IPS-18c (cell line): ENCODE data around the gene B4GALNT3.

Experiments
- H3K4me3 ChIP-seq: 2 replicates; pipeline ENCODE4 v1.7.0; 2013; ENCODE audit warnings: low read depth, mild to moderate bottlenecking, low read length, moderate library complexity; ENCODE audit not compliant: insufficient read depth
- H3K9me3 ChIP-seq: one replicate; pipeline ENCODE4 v1.6.1; 2013; ENCODE audit warnings: mild to moderate bottlenecking, low read length, moderate library complexity; ENCODE audit not compliant: control insufficient read depth, insufficient read depth

Gene B4GALNT3

DNA sequence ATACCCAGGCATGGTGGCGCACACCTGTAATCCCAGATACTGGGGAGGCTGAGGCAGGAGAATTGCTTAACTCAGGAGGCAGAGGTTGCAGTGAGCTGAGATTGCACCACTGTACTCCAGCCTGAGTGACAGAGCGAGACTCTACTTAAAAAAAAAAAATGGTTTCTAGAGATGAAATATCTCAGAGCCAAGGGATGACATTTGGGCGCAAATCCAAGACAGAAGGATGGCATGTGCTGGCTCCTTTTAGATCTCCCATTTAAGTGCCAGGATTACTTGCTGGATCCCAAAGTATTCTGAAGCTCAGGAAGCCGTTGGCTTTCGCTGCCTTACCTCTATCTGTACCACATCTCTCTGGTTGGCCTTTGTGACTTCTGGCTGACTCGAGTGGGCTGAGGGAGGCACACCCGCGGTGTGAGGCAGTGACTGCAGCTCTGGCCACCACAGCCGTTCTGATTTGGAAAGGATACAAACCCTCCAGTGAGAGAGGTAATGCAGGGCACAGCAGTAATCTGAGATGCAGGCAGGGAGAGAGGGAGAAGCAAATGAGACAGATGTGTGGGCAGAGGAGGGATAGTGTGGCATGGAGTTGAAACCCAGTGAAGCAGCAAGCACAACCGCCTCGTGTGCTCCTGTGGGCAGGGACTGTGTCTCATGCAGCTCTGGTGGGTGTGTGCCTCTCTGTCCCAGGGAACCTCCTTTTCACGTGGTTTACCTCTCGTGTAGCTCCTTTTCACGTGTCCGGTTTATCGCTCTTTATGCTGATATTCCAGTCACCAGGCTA lies 4.9 kb downstream of the B4GALNT3 start:
- H3K9me3 ChIP-seq, result no peaks in the 10 kb centered on the region
- no peak overlapping the region for H3K4me3 ChIP-seq

DNA sequence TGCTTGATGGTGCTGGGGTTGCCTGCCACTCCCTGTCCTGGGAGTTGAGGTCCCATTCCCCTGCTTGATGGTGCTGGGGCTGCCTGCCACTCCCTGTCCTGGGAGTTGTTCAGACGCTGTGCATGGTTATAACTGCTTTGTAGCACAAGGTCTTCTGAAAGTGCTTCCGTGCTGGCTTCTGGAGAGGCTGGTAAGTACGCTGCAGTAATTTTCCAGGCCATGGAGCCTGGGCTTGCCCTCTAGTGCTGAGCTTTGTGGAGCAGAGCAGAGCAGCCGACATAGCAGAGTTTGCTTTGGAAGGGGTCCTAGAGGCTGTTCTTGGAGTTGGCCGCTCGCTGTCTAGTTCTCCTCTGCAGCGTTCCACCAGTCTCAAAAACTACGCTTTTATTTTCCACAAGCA lies 6.3 kb downstream of the B4GALNT3 start:
- Histone ChIP-seq H3K9me3 (no peaks in the 10 kb centered on the region), H3K4me3 (no peak overlapping the region)

DNA sequence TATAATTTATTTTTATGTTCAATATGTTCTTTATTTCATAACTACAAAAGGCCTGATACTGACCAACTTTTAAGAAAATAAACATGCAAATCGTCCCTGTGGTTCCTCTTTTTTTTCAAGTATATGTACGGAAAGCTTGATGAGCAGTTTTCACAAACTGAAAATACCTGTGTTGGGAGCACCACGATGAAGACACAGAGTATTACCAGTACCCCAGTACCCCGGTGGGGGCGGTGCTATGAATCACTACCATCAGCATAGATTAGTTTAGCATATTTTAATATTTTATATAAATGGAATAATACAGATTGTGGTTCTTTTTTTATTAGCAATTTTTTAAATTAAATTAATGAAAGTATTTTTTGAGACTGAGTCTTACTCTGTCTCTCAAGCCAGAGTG lies 7.0 kb downstream of the B4GALNT3 start:
- Histone ChIP-seq H3K4me3 (no peak overlapping the region), H3K9me3 (no peaks in the 10 kb centered on the region)

DNA sequence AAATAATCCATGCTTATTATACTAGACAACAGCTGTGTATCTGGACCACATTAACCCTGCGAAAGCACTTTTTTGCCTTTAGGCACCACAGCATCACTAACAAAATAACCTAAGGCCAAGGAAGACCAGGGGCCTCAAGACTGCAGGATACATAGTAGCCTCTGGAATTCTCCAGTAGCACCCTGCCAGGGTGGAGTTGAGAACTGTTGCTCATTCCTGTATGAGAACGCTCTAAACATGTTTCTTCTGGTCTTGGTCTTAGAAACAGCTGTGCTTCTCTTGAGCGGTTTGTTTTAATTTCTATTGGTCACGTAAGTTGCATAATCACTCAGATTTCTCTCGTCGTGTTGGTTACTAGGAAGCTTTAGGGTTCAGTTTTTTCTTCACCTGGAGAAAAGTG lies 7.9 kb downstream of the B4GALNT3 start:
- no peak overlapping the region for H3K4me3 ChIP-seq
- no peaks in the 10 kb centered on the region for H3K9me3 ChIP-seq

DNA sequence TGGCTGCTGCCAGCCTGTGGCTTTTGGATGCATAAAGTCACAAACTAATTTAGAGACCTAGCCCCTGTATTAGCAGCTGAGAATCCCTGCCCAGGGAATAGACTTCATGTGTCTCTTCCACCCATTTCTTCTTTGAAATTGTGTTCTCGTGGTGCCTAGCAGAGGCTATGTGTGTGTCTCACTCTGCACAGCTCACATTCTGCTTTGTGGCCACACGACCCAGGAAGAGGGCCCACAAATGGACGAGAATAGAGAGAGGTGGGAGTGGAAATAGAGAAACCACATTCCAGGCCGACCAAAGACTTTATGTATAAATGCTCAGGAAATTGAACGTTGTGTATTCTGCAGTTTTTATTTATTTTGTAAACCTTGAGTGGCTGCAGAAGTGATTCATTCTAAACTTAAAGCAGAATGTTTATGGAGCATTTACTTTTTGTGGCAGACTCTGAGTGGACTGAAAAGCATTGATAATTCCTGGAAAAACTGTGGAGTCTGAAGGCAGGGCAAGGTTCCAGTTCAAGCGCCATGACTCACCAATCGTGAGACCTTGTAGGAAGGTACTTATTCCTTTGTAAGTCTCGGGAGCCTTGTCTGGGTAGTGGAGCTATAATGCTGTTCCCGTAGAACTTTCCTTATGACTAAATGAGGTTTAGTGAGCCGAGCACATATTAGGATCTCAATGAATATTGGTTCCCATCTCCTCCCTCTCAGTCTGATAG lies 9.1 kb downstream of the B4GALNT3 start:
- H3K9me3 ChIP-seq, result no peaks in the 10 kb centered on the region
- no peak overlapping the region for H3K4me3 ChIP-seq

DNA sequence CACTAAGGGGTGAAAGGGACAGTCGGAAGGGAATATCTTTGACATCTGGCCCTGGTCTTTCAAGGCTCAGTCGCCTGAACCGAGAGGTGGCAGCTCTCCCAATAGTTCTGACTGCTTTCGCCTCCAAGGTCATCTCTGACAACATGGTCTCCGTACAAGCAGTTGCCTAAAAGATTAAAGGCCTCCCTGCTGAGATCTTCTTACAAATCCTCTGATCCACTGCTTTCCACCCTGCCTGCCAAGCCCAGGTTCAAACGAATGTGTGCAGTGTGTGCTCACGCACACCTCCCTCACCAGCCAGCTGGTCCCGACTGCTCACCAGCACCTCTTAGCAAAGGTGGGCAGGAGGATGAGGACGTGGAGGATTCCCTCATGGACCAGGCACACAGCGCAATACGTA lies 10.4 kb downstream of the B4GALNT3 start:
- no peaks in the 10 kb centered on the region for H3K9me3 ChIP-seq
- H3K4me3 ChIP-seq, result no peak overlapping the region

DNA sequence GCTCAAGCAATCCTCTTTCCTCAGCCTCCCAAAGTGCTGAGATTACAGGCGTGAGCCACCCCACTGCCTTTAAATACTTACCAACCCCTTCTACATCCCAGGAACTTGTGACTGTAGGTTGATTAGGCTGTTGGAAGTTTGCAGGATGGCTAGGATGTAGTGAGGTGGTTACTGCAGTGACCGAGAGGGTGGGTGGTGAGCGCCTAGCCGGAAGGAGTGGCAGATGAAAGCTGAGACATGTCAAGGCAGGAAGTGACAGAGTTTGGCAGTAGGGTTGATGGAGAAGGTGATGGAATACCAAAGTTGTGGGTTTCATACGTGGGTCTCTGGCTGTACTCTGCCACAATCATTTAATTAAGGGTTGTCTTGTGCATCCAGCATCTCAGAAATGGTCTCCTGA lies 13.5 kb downstream of the B4GALNT3 start:
- no peak overlapping the region for H3K4me3 ChIP-seq
- H3K9me3 ChIP-seq, result no peaks in the 10 kb centered on the region

DNA sequence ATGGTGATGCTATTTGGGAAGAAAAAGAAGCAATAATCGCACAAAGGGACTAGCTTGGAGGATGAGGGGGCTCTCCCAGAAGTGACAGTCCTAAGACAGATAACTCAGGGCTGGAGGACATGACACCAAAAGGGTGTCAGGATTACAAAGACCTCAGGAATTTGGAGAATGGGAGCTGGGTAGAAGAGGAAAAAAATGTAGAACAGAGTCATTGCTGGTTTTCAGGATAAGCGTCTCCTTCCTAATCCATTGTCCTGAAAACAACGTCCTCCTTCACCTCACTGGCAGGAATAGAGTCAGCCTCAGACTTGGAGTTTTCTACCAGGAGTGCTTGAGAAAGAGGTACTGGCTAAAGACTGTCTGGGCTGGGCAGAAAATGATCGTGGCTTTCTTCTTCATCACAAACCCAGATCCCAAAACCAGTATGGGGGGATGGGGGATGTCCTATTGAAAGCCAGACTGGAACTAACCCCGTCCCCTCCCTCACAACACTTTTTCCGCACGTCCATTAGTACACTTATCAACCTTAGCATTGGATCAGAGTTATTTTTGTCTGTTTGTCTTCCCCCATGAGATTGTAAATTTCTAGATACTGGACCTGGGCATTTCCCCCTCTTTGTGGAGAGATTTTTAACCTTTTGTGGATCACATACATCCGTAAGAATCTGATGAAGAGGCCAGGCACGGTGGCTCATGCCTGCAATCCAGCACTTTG lies 14.3 kb downstream of the B4GALNT3 start:
- no peaks in the 10 kb centered on the region for H3K9me3 ChIP-seq

DNA sequence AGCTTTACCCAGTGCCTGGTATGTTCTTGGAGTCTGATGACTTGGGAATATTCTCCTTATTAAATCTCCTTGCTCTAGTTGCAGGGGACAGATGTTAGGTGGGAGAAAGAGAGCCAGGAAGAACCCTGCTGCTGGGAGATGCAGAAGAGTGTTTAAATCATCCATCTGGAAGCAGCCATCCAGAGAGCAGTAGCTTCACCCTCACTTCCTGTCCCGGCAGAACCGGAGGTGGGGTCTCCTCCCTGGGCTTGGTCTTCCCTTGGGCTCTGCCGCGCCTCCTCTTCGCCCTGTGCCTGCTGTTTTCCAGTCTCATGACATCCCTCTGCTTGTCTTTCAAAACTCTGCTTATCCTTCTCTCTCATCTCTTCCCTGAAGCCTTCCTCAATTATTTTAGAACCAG lies 15.5 kb downstream of the B4GALNT3 start:
- no peak overlapping the region for H3K4me3 ChIP-seq

More for the DNA sequence above, 14.3 kb downstream of the B4GALNT3 start:
- H3K4me3 ChIP-seq, result no peak overlapping the region

DNA sequence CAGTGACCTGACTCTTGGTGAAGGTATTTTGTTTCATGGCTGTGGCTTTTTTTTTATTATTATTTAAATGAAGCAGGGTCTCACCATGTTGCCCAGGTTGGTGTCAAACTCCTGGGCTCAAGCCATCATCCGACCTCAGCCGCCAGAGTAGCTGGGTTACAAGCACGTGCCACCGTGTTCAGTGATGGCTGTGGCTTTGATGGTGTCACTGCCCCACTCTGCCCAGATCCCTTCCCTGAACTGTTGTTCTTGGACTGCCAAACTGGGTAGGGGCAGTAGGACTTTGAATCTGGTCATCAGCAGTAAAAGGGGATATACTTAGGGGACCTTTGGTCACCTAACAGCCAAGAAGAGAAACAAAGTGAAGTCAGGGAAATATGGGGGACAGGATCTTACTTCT lies 19.4 kb downstream of the B4GALNT3 start:
- H3K9me3 ChIP-seq, result no peaks in the 10 kb centered on the region
- no peak overlapping the region for H3K4me3 ChIP-seq

More for the DNA sequence above, 15.5 kb downstream of the B4GALNT3 start:
- no peaks in the 10 kb centered on the region for H3K9me3 ChIP-seq

DNA sequence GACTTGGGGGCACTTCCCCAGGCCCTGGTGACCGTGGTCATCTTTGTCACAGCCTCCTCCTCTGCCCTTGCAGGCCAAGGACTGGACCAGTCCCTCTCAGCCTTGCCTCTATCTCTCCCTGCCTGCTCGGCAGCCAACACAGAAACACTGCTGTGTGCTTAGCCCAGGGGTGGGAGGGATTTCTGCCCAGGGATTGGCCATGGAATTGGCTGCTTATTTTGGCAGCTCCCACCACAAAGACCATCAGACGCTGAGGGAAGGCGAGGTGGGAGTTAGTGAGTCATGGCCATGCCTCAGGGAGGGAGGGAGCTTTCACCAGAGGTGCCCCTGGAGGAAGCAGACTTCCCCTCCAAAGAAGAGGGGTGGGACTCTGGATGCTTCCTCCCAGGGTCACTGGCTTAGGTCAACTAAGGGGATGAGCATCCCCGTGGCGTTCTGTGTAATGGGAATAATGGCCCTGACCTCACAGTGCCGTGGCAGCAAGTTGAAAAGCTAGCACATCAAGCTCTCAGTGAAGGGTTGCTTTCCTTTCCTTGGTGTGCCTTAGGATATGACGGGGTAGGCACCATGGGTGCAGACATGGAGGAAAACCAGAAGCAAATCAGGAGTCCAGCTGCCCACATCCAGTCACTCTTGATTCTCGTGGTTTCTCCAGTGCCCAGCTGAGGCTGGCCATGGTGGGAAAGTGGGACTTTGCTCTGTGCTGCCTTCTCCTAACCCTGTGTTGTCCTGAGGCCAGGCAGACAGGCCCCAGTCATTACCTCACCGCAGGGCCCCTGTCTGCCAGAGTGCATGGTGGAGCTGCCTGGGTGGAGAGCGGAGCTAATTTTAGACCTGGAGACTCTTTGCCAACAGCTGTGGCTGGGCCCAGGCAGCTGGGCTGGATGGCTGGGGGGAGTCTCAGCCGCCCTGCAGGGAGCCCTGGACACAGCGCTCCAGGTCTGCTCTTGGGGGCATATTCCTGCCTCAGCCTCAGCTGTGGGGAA lies 21.4 kb downstream of the B4GALNT3 start:
- Histone ChIP-seq H3K4me3 (peak overlapping the region; percentile 10; the same call in 1 of the 2 replicates), H3K9me3 (no peaks in the 10 kb centered on the region)

DNA sequence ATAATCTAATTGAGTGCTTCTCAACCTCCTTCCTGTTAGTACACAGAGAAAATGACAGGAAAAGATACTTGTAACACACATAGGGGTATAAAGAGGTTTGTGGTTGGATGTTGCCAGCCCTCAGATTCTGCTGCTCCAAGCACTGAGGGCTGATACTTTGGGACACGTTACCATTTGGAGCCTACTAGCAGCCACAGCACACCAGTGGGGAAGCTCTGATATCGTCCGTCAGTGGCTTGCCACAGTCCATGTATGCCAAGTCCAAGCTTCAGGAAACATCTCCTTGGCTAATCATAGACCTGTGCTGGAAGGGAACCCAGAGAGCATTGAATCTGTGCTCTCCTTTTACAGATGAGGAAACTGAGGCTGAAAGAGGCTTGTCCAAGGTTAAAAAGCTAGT lies 22.3 kb downstream of the B4GALNT3 start:
- Histone ChIP-seq H3K9me3 (no peaks in the 10 kb centered on the region), H3K4me3 (no peak overlapping the region)

DNA sequence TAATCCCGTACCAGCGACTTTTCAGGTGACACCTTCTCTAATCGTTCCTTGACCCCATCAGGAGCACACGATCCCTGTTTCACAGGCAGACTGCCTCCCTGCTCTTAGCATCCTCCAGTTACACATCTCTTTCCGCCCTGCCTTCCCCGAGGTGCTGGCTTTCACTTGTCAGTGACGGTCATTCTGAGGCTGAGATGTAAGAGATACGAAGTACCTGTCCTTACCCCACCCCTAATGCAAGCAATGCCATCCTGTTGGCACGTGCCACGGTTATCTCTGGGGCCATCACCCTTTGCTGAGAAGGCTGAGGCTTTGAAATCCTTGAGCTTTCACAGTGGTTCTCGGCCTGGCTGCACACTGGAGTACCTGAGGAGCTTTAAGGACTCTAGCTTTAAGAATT lies 24.4 kb downstream of the B4GALNT3 start:
- Histone ChIP-seq H3K4me3 (no peak overlapping the region), H3K9me3 (no peaks in the 10 kb centered on the region)

DNA sequence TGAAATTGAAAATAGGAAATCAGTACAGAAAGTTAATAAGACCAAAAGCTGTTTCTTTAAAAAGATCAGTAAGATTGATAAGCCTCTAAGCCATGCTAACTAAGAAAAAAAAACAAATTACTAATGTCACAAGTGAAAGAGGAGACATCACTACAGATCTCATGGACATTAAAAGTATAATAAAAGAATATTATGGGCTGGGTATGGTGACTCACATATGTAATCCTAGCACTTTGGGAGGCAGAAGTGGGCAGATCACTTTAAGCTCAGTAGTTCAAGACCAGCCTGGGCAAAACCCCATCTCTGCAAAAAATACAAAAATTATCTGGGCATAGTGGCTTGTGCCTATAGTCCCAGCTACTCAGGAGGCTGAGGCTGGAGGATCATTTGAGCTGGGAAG lies 30.5 kb downstream of the B4GALNT3 start:
- Histone ChIP-seq H3K4me3 (no peak overlapping the region), H3K9me3 (peaks cover 3% of the 10 kb centered on the region)

DNA sequence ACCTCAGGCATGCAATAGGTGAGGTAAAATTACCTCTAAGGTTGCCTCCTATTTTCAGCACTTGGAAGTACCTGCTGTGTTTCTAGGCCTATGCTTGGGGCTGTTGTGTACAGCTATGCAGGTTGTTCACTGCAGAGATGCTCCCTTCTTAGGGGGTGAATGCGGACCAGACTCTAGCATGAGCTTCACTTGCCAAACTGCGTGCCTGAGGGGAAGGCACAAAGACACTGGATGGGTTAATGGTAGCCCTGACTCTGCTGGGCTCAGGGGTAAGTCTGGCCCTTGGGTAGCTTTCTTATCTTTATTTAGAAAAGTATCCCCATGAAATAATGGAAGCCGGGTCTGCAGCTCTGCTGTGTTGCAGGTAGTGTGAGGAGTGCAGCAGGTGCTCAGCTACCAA lies 35.7 kb downstream of the B4GALNT3 start:
- Histone ChIP-seq H3K4me3 (no peak overlapping the region), H3K9me3 (peaks cover 3% of the 10 kb centered on the region)

DNA sequence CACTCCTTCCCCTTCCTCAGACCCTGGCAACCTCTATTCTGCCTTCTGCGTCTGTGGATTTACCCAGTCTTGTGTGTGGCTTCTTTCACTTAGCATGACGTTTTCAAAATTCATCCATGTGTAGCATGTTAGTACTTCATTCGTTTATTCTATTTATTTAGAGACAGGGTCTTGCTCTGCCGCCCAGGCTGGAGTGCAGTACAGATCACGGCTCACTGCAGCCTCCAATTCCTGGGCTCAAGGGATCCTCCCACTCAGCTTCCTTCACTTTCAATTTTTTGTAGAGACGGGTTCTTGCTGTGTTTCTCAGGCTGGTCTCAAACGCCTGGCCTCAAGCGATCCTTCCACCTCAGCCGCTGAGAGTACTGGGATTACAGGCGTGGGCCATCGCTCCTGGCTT lies 37.0 kb downstream of the B4GALNT3 start:
- no peak overlapping the region for H3K4me3 ChIP-seq
- H3K9me3 ChIP-seq, result peaks cover 3% of the 10 kb centered on the region
